ENCODE data around the gene RIMS4. TPM values are rescaled to one million over a fixed set of nuclear protein-coding genes. Genes with fewer than 3 reads are reported as not detected.

The RIMS4 gene
- total RNA-seq, 2 experiments from 2014 or later = not detected

- intact Hi-C loops (cut with micrococcal nuclease) = no loop called here
- Mint-ChIP-seq H3K27me3 (no peaks in the 10 kb centered on the region), H3K27ac (no peak overlapping the region), H3K9me3 (no peaks in the 10 kb centered on the region), H3K4me1 (ENCODE audit: low read depth) (no peaks in the 10 kb centered on the region), H3K36me3 (ENCODE audit: low read depth) (no peaks in the 10 kb centered on the region), H3K4me3 (no peak overlapping the region)
- ChIA-PET POLR2A (no interaction called here), CTCF (interaction anchor here (1.1 to 2.0 kb wide), 2 partner anchors 10 to 26 kb away, joined by 3 to 4 read pairs; no protein-coding TSS in a partner anchor)
- DNase-seq = no peak
- ATAC-seq = no peak
- no peak for TF ChIP-seq CTCF (IDR thresholded peaks at IDR 0.05)
Observed at GRCh38 chr20:44707018-44707579, 103.2 kb downstream of the RIMS4 start.

DNA sequence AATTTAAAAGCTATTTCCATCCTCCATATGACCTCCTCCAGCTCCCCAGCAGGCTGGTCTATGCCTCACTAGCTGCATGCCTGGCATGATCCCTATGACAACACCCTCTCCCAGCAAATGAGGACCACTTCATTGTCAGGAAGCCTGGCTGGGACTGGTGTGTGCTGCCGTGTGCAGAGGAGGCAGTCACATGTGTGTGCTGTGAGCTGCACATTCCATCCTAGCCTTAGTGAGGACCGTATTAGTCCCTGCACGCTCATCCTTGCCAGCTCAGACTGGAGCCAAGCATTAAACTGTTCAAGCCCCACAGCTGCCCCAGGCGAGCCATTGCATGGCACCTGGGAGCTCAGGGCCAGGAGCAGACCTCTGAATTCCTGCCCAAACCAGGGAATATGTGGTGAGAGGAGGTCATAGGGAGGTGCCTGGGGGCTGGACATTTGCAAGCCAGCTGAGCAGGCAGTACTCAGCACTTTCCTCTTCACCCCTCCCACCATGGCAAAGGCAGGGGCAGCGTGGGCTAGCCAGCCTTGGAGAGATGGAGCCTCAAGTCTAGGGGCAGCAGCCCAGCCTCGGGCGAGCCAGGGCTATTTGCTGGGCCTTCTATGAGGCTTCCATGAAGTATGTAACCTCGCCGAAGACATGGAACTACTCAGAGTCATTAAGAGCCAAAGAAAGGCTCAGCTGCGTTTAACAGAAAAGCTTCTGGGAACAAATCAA, 103.9 kb downstream of the RIMS4 start:
- ATAC-seq (no peak), DNase-seq (no peak)
- Mint-ChIP-seq H3K9me3 (no peaks in the 10 kb centered on the region), H3K36me3 (ENCODE audit: low read depth) (no peaks in the 10 kb centered on the region), H3K4me1 (ENCODE audit: low read depth) (no peaks in the 10 kb centered on the region), H3K27ac (no peak overlapping the region), H3K4me3 (no peak overlapping the region), H3K27me3 (no peaks in the 10 kb centered on the region)
- no peak for TF ChIP-seq CTCF (IDR thresholded peaks at IDR 0.05)
- POLR2A ChIA-PET = no interaction called here
- CTCF ChIA-PET = interaction anchor here (0.9 to 2.0 kb wide), 3 partner anchors 11 to 160 kb away, joined by 3 to 4 read pairs (median 3); no protein-coding TSS in a partner anchor
- intact Hi-C loops (cut with micrococcal nuclease) = no loop called here

GRCh38 chr20:44705364-44706094, 104.8 kb downstream of the RIMS4 start:
- H3K27me3 Mint-ChIP-seq = no peaks in the 10 kb centered on the region
- DNase-seq (no peak), ATAC-seq (no peak)
- intact Hi-C loops (cut with micrococcal nuclease) = no loop called here
- no peaks in the 10 kb centered on the region for H3K4me1 Mint-ChIP-seq (ENCODE audit: low read depth)
- H3K36me3 Mint-ChIP-seq (ENCODE audit: low read depth) = no peaks in the 10 kb centered on the region
- H3K27ac Mint-ChIP-seq = no peak overlapping the region
- ChIA-PET POLR2A (no interaction called here), CTCF (interaction anchor here (0.9 to 2.0 kb wide), 2 partner anchors 28 to 161 kb away, joined by 3 to 4 read pairs; no protein-coding TSS in a partner anchor)
- TF ChIP-seq CTCF (IDR thresholded peaks at IDR 0.05) = no peak
- H3K9me3 Mint-ChIP-seq = no peaks in the 10 kb centered on the region
- H3K4me3 Mint-ChIP-seq = no peak overlapping the region

DNA sequence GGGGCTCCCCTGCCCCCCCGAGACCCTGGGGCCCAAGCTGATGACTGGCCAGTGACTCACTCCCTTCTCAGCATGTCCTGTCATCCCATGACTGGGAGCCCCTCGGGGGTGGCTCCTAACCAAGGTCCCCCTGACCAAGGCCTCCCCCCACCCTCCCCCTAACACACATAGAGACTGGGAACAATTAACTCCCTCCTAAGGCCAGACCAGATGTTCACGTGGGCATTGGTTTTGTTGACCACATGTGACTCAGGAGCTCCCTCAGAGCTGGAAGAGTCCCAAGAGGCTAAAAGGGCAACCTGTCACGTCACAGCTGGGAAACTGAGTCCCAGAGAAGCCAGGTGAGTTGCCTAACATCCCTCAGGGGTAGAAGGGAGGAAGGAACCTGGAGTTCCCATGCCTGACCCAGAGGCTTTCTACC, 105.8 kb downstream of the RIMS4 start:
- H3K27me3 Mint-ChIP-seq = no peaks in the 10 kb centered on the region

More for the DNA sequence above, 105.8 kb downstream of the RIMS4 start:
- Mint-ChIP-seq H3K27ac (no peak overlapping the region), H3K4me3 (no peak overlapping the region), H3K36me3 (ENCODE audit: low read depth) (no peaks in the 10 kb centered on the region), H3K9me3 (no peaks in the 10 kb centered on the region), H3K4me1 (ENCODE audit: low read depth) (no peaks in the 10 kb centered on the region)
- no peak for ATAC-seq
- ChIA-PET CTCF (interaction anchor here (2.5 kb wide), 1 partner anchor 19 kb away, joined by 14 read pairs; no protein-coding TSS in a partner anchor), POLR2A (no interaction called here)
- DNase-seq = no peak
- intact Hi-C loops (cut with micrococcal nuclease) = no loop called here
- TF ChIP-seq CTCF (IDR thresholded peaks at IDR 0.05) = no peak

All from activated CD8-positive, alpha-beta T cell treated with anti-CD3 and anti-CD28 coated beads for 36 hours (primary cell).